Astrocyte (in vitro differentiated cells and primary cell): ENCODE data around the gene OOSP3.

ENCODE experiments used
- CTCF ChIP-seq: IDR thresholded peaks from 2 replicates; pipeline ENCODE4 v1.5.1; 2011; ENCODE audit warnings: low read depth, mild to moderate bottlenecking, inconsistent platforms, low read length, moderate library complexity; ENCODE audit not compliant: insufficient read depth
- EZH2 ChIP-seq: IDR thresholded peaks from 2 replicates; pipeline ENCODE4 v1.6.1; 2012; ENCODE audit warnings: mild to moderate bottlenecking, low read length, inconsistent platforms; ENCODE audit not compliant: insufficient read depth

DNA sequence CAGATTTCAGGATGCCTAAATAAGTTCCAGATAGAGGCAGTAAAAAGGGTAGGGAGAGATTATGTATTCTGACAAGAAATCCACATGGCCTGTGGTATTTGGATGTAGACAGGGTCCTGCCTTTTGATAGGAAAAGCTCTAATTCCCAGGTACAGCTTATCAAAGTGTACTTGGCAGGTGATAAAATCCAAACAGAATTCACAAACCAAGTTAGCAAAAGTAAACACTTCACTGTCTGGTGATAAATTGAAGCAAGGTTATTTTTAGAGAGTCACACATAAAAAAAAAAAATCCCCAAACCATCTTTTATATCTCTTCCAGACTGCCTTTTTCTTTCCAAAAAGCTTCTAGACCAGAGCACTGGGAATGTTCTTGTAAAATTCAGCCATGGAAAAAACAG lies 39.0 kb upstream of the OOSP3 start:
- TF ChIP-seq CTCF (no peak), EZH2 (no peak)
